ENCODE measurements around the gene HCRTR2.
"Not testable (repeated sequence)": the region's sequence is repeated elsewhere in the genome, so short reads cannot be mapped to it uniquely, and the experiment has no call there.

The HCRTR2 gene

DNA sequence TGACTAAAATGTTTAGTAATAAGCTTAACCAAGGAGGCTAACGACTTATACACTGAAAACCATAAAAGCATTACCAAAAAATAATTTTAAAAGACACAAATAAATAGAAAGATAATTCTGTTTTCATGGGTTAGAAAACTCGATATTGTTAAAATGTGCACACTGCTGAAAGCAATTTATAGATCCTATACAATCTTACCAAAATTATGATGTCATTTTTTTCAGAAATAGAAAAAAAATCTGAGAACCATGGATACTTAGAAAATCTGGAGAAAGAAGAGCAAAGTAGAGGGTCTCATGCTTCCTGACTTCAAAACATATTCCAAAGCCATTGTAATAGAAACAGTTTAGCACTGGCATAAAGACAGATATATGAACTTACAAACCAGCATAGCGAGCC, 46.6 kb downstream of the HCRTR2 start:
- DNase-seq (ENCODE audit: low read depth), result no peak

DNA sequence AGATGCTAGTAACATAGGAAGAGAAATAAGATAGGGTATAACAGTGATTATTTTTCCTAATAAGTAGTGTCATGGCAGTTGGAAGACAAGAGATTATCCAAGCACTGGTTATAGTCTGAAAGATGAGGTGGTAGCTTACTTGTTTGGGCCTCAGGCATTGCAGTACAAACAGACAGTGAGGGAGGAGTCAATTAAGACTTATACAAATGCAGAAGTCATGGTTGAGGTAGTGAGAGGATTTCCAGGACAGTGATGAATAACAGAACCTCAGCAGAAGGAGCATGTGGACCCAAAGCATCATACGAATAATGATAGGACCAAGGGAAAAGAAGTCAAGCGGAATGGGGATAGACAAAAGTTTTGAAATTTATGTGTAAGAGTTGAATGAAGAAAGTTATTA, 53.5 kb downstream of the HCRTR2 start:
- no peak for DNase-seq (ENCODE audit: low read depth)

DNA sequence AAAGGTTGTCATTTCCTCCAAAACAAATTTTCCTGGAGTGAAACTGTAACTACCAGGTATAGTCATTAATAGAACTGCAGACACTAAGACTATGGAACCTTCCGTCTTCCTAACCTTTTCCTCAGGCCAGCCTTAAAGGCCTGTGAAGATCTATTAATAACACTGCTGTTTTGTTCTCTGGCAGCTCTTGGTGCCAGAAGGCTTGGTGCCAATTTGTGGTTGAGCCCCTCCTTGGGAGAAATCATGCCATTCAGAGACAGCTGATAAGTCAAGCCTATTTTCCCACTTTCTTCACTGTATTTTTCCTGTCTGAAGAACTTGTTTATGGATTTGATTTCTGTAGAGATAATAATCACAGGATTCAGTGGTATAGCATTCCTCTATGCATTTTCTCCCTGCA, 64.8 kb downstream of the HCRTR2 start:
- no peak for DNase-seq (ENCODE audit: low read depth)

DNA sequence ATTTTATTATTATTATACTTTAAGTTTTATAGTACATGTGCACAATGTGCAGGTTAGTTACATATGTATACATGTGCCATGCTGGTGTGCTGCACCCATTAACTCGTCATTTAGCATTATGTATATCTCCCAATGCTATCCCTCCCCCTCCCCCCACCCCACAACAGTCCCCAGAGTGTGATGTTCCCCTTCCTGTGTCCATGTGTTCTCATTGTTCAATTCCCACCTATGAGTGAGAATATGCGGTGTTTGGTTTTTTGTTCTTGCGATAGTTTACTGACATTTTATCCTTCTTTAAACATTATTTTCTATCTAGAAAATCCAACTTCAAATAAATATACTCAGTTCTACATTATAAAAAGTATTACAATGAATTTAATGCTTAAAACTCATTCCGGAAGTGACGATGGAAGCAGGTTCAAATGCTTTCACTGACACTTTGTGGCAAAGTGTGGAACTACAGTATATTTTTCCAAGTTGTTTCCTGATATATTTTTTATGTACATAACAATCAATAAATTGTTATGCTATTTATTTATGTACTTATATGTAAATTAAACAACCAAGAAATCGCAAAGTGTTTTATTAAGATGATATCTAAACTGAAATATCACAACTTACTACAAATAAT, 66.8 kb downstream of the HCRTR2 start:
- DNase-seq (ENCODE audit: low read depth), result not testable (repeated sequence)

DNA sequence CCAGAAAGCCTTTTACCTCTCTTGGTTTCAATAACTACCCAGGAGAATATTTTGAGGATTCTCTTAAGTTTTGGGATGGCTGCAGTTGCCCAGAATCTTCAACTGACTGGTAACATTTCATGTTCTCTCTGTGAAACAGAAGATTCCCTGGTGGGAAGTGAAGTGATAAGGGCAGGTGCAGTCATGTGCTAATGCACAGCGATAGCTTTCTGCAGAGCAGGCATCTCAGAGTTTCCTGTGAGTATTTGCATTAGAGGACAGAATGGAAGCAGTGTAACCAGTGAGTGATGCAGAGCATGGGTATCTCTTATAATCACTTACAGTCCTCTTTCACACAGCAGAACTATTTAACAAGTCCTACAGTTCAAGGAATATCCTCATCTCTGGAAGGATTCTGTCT, 76.1 kb downstream of the HCRTR2 start:
- DNase-seq (ENCODE audit: low read depth), result no peak

DNA sequence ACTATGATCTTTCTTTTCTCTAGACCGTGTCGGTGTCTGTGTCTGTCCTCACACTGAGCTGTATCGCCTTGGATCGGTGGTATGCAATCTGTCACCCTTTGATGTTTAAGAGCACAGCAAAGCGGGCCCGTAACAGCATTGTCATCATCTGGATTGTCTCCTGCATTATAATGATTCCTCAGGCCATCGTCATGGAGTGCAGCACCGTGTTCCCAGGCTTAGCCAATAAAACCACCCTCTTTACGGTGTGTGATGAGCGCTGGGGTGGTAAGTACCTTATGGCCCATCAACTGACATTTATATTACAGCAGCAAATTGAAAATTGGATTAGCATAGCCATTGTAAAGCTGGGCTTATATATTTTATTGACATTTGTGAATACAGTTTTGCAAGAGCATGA, 80.8 kb downstream of the HCRTR2 start:
- DNase-seq (ENCODE audit: low read depth), result no peak

DNA sequence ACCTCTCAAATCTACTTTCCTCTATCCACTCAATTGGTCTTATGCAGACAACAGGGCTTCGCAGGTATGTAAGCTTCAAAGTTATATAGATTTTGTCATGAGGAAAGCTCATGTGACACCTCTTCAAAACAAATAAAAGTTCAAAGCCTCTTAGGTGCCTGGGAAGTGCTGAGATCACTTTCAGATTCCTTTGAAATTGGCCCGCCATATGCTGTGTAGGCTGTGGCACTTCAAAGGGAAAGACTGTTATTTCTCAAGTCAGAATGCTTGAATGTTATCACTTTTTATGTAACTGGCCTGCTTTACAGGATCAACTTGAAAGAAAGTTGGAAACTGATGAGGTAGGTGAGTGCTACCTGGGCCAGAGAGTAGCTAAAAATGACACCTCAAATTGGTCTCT, 85.9 kb downstream of the HCRTR2 start:
- no peak for DNase-seq (ENCODE audit: low read depth)

DNA sequence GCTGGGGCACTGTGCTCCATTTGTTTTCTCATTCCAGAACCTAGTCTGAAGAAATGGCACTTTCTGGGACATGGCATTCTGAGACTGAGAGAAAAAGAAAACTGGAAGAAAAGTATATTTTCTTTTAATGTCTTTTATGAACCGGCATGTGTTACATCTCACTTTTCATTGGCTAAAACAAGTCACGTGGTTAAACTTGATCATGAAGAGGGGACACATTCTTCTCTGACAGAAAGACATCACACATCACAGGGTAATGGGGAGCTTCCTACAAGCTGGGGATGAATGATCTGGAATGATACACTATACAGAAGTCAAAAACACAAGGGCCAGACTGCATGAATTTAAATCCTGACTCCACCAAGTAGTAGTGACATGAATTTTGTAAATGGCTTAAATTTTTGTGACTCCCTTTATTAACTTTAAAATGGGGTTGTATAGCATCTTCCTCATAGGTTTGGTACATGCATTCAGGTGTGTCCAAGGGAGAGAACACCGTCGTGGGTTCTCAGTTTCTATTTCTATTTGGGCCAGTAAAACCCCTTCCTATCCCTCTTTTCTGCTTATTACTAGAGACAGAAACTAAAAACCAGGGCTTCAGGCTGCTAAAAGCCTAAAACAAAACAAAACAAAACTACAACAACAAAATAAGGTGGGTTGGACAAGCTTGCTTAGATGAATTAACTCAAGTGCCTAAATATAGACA, 91.2 kb downstream of the HCRTR2 start:
- DNase-seq (ENCODE audit: low read depth), result no peak

DNA sequence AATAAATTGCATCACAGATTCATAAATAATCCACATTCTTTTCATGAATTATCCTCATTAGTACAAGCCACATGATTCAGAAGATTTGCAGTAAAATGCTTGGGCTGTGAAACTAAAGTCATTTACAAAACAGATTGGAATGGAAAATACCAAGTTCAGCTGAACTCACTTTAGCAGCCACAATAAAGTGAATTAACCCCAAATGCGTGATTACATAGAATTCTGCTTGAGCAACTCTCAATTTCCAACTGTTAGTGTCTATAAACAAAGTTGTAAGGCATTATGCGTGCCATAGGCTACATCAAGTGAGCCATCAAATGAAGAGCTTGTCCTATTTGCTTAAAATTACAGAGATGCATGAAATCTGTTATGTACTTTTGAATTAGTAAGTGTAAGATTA, 92.6 kb downstream of the HCRTR2 start:
- DNase-seq (ENCODE audit: low read depth), result no peak

DNA sequence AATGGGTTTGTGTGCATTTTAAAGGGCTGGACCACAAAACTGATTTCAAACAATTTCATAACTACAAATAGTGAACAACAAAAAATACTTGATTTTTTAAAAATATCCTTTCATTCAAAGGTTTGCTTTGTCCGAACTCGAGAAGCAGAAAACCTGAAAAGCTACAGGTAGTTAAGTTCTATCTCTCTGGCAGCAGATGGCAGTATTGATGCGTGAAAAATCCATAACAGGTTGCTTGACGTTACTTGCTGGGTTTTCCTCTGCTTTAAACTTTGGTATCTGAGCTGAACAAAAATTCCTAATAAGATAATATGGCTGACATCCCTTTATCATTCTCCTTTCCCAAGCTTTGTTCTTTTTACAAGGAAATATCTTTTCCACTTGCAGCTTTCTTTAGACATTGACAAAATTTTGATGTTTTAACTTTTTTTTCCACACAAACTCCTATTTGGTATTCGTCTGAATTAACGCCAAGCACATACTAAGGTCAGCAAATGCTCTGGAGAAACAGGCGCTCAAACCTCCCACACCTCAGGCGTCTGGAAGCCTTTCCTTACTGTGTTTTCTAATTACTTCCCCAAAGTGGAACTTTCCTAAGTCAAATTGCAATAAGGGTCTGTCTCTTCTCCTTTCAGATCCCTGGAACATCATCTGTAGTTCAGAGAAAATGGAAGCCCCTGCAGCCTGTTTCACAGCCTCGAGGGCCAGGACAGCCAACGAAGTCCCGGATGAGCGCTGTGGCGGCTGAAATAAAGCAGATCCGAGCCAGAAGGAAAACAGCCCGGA, 102.6 kb downstream of the HCRTR2 start:
- no peak for DNase-seq (ENCODE audit: low read depth)

DNA sequence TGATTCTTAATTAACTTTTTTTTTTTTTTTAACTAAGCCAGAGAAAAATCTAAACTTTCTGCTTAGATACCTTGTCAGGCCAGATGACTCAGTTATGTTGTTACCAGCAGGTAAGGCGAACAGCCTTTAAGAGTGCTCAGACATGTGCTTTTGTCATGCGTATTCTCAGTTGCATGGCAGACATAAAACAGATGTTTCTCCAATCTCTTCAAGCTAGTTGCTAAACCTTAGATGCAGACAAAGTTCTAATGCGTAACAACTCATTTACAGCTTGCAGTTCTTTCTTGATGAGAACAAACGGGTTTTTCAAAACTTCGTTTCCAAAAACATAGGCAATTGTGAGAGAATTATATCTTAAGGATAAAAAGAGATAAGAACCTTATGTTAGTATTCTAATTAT, 103.3 kb downstream of the HCRTR2 start:
- DNase-seq (ENCODE audit: low read depth), result no peak

DNA sequence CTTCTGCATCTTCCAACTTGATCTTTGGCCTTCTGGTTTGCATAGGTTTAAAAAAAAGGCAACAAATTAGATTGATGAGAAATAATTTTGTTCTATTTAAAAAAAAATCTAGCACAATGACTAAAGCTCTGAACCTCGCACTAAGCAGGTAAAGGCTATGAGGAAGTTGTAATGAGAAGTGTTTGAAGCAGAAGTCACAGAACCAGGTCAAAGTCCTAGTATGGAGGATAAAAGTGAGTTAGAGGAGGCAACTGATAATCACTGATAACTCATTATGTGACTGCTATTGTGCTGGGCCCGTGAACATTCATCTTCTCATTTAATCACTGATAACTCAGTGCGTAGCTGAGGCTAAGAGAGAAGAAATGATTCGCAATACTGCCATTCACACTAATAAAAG, 106.9 kb downstream of the HCRTR2 start:
- no peak for DNase-seq (ENCODE audit: low read depth)

DNA sequence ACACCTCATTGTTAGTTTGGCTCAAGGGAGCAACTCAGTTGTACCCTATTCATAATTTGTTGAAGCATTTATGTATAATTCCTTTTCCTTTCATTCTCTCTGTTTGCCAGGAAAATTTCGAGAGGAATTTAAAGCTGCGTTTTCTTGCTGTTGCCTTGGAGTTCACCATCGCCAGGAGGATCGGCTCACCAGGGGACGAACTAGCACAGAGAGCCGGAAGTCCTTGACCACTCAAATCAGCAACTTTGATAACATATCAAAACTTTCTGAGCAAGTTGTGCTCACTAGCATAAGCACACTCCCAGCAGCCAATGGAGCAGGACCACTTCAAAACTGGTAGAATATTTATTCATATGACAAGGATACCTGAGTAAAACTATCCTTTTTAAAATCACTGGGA, 107.8 kb downstream of the HCRTR2 start:
- DNase-seq (ENCODE audit: low read depth), result no peak

DNA sequence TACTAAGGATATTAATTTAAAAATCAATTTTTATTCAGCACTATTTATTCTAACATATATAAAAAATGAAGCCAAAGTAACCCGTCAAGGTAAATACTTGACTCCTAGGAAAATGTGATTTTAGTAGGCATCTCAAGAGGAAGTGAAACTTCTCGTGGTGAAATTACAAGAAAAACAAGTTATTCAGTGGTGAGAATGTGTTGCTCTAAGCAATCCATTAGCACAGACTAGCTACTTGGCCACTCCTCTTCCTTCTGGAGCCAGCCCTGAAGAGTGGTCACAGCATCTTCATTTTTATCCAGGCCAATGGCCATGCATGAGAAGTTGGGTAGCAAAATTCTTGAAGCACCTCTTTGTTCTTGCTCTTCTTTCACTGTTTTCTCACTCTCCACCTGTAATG, 112.5 kb downstream of the HCRTR2 start:
- no peak for DNase-seq (ENCODE audit: low read depth)

DNA sequence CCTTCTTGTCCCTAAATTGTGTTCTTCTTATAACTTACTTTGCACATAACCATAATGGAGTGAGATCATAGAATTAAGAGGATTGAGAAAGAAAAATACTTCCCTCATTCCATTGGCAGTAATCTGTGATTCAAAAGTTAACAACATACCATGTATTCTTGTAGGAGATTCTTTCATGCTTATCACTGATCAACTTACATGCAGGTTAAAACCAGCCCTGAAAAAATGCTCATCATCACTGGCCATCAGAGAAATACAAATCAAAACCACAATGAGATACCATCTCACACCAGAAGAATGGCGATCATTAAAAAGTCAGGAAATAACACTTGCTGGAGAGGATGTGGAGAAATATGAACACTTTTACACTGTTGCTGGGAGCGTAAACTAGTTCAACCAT, 116.4 kb downstream of the HCRTR2 start:
- no peak for DNase-seq (ENCODE audit: low read depth)

DNA sequence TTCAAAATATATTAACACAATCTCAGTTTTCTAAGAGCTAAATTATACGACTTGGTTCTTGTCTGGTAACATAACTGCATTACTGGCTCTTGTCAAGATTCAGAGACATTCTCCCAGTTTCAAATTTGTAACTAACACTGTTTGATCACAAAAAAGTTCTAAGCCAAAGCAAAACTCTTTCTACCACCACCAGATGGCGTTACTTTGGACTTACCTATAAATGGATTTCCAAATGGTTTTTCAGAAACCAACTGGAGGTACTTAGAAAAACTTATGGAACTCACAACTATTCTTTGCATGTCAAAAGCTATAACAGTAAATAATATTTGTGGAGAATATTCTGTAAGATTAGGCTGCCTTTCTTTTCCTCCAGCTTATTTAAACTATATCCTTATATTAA, 118.8 kb downstream of the HCRTR2 start:
- no peak for DNase-seq (ENCODE audit: low read depth)

DNA sequence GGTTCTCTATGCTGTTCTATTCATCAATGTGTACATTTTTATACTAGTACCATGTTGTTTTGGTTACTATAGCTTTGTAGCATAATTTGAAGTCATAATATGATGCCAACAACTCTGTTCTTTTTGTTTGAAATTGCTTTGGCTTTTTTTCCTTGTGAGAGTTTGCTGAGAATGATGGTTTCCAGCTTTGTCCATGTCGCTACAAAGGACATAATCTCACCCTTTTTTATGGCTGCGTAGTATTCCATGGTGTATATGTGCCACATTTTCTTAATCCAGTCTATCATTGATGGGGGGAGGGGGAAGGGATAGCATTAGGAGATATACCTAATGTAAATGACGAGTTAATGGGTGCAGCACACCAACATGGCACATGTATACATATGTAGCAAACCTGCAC, 122.9 kb downstream of the HCRTR2 start:
- DNase-seq (ENCODE audit: low read depth), result not testable (repeated sequence)

DNA sequence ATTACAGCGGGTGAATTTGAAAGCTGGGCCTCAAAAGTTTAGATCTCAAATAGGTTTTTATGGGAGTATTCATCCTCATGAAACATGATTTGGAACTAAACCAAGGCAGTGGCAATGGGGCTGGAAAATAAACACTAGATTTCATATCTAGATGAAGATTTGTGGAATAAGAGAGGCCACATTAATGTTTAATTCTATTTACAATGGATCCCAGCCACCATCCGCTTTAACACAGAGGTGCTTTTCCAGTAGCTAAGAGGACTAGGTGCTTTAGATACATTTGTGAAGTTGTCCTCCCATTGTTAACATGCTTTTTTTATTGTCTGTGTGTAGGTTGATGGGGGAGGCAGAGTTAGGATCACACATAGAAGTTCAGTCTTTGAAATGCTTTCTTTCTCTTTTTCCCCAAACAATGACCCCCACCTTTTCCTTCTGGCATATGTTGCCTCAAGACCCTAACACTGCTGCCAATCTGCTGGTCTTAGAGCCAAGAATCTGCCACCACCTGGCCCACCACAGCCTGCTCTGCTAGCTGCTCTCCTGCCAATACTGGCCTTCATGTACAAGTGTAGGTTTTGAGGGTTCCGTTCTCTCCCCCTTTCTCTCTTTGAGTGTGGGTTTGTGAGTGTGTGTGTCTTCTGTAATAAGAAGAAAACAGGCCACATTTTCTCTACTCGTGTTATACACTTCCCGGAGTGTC, 125.1 kb downstream of the HCRTR2 start:
- no peak for DNase-seq (ENCODE audit: low read depth)

DNA sequence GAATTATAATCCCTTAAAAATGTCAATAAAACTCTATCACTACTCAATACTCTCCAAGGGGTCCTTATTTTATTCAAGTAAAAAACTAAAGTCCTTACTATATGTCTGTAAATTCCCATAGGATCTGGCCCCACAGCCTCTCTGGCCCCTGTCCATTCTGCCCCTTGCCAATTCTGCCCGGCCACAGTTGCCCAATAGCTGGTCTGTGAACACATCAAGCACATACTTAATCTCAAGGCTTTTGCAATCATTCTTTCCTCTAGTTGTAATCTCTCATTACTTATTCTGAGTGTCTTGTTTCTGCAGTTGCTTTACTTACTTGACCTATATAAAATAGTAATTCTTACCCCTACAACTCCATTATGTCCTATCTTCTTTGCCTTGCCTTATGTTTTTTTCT, 130.4 kb downstream of the HCRTR2 start:
- DNase-seq (ENCODE audit: low read depth), result no peak

DNA sequence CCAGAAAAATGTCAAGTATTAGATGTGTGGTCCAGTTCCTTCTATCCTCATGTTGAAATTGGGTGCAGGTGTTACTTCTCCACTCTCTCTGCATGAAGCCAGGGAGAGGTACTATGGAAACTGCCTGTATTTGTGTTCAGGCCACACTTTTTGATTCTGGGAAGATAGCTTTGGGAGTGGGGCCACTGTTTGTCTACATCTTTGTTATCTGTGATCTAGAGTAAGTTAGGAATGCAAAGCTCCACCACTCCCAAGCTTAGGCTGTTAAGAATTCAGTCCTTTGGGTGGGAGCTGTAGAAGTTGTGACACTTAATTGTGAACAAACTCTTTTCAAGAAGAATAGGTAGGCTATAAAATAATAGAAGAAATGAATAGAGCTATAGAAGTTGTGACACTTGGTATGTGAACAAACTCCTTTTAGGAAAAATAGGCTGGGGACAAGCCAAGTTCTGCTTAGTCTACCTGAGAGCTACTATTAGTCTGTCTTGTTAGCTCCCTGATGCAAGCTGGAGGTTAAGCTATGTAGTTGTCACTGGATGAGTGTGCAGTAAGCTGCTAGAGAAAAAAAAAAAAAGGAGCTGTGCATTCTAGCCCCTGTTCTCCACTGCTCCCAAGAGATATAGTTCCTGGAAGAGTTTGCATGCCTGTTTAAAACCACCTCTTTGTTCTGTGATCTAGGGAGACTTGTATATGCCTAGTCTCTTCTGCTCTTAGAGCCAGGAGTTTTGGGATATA, 145.8 kb downstream of the HCRTR2 start:
- DNase-seq (ENCODE audit: low read depth), result no peak

DNA sequence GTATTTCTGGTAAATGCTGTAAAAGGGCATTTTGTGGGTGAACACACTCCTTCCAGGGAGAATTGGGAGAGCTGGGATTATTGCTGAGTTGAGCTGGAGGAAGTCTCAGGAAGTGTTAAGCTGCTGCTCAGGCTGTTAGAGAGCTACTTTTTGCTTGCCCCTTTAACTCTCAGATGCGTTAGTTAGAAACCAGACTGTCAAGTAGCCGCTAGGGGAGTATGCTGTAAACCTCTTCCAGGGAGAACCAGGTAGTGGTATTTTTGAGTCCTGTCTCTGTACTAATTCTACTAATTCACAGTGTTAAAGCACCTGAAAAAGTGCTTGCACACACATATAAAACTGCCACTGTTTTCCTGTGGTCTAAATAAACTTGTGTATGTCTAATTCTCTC, 146.4 kb downstream of the HCRTR2 start:
- DNase-seq (ENCODE audit: low read depth), result no peak

DNA sequence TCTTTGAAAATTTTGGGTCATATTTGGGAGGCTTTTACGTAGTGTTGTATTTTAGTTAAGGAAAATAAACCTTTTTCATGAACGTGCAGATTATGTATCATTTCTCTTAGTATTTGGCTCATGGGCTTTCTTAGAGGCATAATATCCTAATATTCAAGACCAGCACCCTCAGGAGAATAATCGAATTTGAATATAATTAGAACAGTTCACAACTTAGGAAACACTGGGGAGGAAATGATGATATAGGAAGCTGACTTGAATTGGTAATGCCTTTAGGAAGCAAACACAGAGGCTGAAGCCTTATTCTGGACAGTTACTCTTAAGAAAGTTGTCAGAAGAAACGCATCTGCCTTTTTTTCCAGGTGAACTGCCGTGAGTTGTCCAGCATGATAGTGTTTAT, 152.9 kb downstream of the HCRTR2 start, which contains the start of gene GFRAL:
Gene GFRAL (plus strand): TSS at position 301 of the 400 bp plus-strand sequence. CDS start 86 bp downstream, at position 387.
- DNase-seq (ENCODE audit: low read depth), result no peak
